ENCODE data around the gene FOXC1. TPM values are rescaled to one million over a fixed set of nuclear protein-coding genes. Genes with fewer than 3 reads are reported as not detected.

Gene FOXC1
- total RNA-seq (under 1 TPM; 0.09 to 0.33 TPM), polyA plus RNA-seq (under 1 TPM; 0.08 to 0.20 TPM)

- Histone ChIP-seq H3K4me3 (ENCODE audit: low read depth in 1 of 3, low read length in 3 of 3) (peak within 1 kb of the TSS in 2 of 3 donors; percentile 39 to 62), H3K27me3 (ENCODE audit: control insufficient read depth in 4 of 4, insufficient read depth in 4 of 4, low read length in 3 of 4) (peaks cover 0 to 31% (median 13%) of the 10 kb centered on the region in 4 donors), H3K9ac (ENCODE audit: low read depth in 1 of 2, low read length in 2 of 2) (no peak within 1 kb of the TSS), H3K27ac (ENCODE audit: low read depth in 1 of 2, low read length in 2 of 2) (peak within 1 kb of the TSS; percentile 26 to 44), H3K4me1 (ENCODE audit: control insufficient read depth in 4 of 4, insufficient read depth in 4 of 4, low read length in 3 of 4) (peaks cover 24 to 53% (median 37%) of the 10 kb centered on the region in 4 donors), H3K36me3 (ENCODE audit: control insufficient read depth in 4 of 4, insufficient read depth in 3 of 4, low read depth in 1 of 4, low read length in 3 of 4) (no peaks in the 10 kb centered on the region), H3K9me3 (ENCODE audit: control insufficient read depth in 4 of 4, low read length in 3 of 4) (peaks cover 0 to 7% (median 1%) of the 10 kb centered on the region in 4 donors)
- 1% methylated on average over 115 of the region's 115 CpGs for WGBS
- no peak for TF ChIP-seq JUND (IDR thresholded peaks at IDR 0.05)
- TF ChIP-seq FOXA2 (IDR thresholded peaks at IDR 0.05): no peak
- TF ChIP-seq, protein P1, sequence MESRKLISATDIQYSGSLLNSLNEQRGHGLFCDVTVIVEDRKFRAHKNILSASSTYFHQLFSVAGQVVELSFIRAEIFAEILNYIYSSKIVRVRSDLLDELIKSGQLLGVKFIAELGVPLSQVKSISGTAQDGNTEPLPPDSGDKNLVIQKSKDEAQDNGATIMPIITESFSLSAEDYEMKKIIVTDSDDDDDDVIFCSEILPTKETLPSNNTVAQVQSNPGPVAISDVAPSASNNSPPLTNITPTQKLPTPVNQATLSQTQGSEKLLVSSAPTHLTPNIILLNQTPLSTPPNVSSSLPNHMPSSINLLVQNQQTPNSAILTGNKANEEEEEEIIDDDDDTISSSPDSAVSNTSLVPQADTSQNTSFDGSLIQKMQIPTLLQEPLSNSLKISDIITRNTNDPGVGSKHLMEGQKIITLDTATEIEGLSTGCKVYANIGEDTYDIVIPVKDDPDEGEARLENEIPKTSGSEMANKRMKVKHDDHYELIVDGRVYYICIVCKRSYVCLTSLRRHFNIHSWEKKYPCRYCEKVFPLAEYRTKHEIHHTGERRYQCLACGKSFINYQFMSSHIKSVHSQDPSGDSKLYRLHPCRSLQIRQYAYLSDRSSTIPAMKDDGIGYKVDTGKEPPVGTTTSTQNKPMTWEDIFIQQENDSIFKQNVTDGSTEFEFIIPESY (IDR thresholded peaks at IDR 0.05): no peak
- no peak for TF ChIP-seq SP1 (IDR thresholded peaks at IDR 0.05)
- TF ChIP-seq REST (IDR thresholded peaks at IDR 0.05): no peak
- no peak for TF ChIP-seq MAX (IDR thresholded peaks at IDR 0.05)
- DNase-seq (ENCODE audit: low spot score): peak; percentile 58
Observed at GRCh38 chr6:1609648-1610496, at the start of gene FOXC1. FOXC1 (plus strand) TSS chr6:1609915; CDS start chr6:1610446, 531 bp downstream.

- no peak overlapping the region for H3K4me3 ChIP-seq (ENCODE audit: low read depth in 1 of 3, low read length in 3 of 3)
- no peaks in the 10 kb centered on the region for H3K27me3 ChIP-seq (ENCODE audit: control insufficient read depth in 4 of 4, insufficient read depth in 4 of 4, low read length in 3 of 4)
- WGBS: 77% methylated on average over 4 of the region's 4 CpGs
- H3K9ac ChIP-seq (ENCODE audit: low read depth in 1 of 2, low read length in 2 of 2): no peak overlapping the region
- H3K36me3 ChIP-seq (ENCODE audit: control insufficient read depth in 4 of 4, insufficient read depth in 3 of 4, low read depth in 1 of 4, low read length in 3 of 4): no peaks in the 10 kb centered on the region
- peaks cover 0 to 10% (median 2%) of the 10 kb centered on the region in 4 donors for H3K9me3 ChIP-seq (ENCODE audit: control insufficient read depth in 4 of 4, low read length in 3 of 4)
- no peak for TF ChIP-seq CTCF (IDR thresholded peaks at IDR 0.05; ENCODE audit: low read depth, low read length, missing input control)
- no peak overlapping the region for H3K27ac ChIP-seq (ENCODE audit: low read depth in 1 of 2, low read length in 2 of 2)
- DNase-seq (ENCODE audit: low spot score): no peak
- no peaks in the 10 kb centered on the region for H3K4me1 ChIP-seq (ENCODE audit: control insufficient read depth in 4 of 4, insufficient read depth in 4 of 4, low read length in 3 of 4)
Observed at GRCh38 chr6:1560281-1561058, 49.2 kb upstream of the FOXC1 start.
